Hepatocyte (in vitro differentiated cells): Measurements from ENCODE around the gene UBL3.

Experiments used
- CTCF ChIP-seq: fragments of 200-600 bp; sonication (generic); IDR thresholded peaks from 2 replicates; pipeline ENCODE4 v1.5.1; 2016; ENCODE audit warnings: antibody characterized with exemption, mild to moderate bottlenecking; ENCODE audit not compliant: poor library complexity
- EZH2 ChIP-seq: fragments of 200-600 bp; sonication (generic); IDR thresholded peaks from 2 replicates; pipeline ENCODE4 v1.6.1; 2016; ENCODE audit warnings: antibody characterized with exemption, mild to moderate bottlenecking, borderline replicate concordance
- EZH2phosphoT487 ChIP-seq: fragments of 200-600 bp; sonication (generic); IDR thresholded peaks from one replicate; pipeline ENCODE4 v1.6.1; 2018; ENCODE audit warnings: antibody characterized with exemption, mild to moderate bottlenecking, low read depth, moderate library complexity; ENCODE audit not compliant: unreplicated experiment, severe bottlenecking

- TF ChIP-seq CTCF (no peak), EZH2phosphoT487 (no peak), EZH2 (no peak)
Measured at GRCh38 chr13:29817604-29818378, 32.6 kb downstream of the UBL3 start.
